Cardiac septum (tissue), 1 donor: Measurements from ENCODE around the gene SEMA4D. TPM values are rescaled to one million over a fixed set of nuclear protein-coding genes. Genes with fewer than 3 reads are reported as not detected.

Experiments
- DNase-seq: peaks from one replicate; pipeline ENCODE4 v3.0.0-alpha.2; 2020; ENCODE audit warnings: low spot score
- intact Hi-C: fragments of 100-400 bp; cut with DNase I; formaldehyde crosslinking; loops from one replicate; pipeline ENCODE4 v1.14.0; 2022
- total RNA-seq: library from RNA; stranded (reverse); fragmentation: NEBNext Ultra II Directional; extraction: Animal tissue kit (Norgen Biotek cat#: 25700); gene quantifications from one replicate; pipeline ENCODE4 v1.2.1, GENCODE V29; 2021
- donor health status: DM: no; HTN: no; CAD: no.

SEMA4D gene
- total RNA-seq, 1 donor from 2014 or later: 21.4 TPM

DNA sequence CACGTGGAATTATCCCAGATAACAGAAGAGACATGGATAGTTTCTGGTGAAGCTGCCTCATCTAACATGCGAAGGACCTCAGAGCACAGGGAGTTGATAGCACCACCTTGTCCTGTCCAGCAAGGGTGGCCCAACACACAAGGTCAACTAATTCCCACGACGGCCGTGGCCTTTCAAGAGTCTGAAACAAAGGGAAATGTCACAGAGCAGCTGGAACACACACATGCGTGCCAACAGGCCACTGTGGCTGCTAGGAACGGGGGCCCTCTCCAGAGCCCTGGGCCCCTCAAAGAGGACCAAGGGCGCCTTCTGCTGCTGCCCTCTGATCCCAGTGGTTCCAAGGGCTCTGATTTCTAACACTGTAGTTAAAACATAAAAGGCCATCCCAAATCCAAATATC lies 128.9 kb downstream of the SEMA4D start:
- no peak for DNase-seq
- intact Hi-C loops: no loop called here

DNA sequence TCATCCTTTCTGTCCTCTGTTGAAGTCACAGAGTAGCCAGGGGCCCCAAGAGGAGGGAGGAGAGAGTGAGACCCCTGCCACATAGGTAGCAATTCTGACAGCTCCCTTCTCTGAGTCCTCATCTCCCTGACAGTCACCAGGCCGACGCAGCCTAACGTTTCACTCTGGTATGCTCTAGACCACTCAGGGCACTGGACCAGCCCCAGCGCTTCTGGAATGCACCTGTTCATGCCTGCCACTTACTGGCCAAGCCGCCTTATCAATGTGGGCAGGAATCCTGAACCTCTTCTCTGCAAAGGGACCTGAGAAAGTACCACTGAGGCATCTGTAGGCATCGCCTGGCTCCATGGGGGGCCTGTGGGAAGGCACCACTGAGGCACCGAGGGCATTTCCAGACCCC lies 129.4 kb downstream of the SEMA4D start:
- intact Hi-C loops: no loop called here
- no peak for DNase-seq

DNA sequence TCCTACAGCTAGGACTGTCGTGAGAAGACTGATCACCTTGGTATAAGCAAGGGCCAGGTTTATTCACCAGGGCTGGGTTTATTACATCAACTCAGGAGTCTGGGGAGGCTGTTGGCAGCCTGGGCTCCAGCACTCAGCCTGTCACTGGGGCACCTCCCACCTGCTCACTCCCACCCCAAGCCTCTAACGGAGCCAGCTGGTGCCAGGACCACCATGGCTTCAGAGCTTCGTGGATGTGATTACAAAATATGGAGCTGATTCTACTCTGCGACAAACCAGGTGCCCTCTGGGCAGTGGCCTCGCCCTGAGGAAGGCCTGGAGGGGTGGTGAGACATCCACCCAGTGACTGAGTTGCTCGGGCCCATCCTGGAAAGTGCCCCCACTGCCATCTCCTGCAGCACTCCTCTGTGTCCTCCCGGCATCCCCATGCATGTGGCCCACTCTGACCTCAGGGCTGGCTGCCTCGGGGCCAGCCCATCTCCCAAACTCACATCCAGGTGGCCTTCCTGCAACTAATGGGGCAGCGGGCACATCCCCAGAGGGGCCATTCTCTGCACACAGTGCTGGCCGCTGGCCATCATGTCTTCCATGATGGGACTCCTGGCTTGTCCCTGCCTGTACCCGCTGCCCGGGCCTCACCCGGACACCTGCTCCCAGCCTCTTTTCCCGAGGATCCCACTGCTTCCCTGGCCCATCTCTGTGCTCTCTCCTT lies 130.0 kb downstream of the SEMA4D start:
- intact Hi-C loops: no loop called here
- no peak for DNase-seq

DNA sequence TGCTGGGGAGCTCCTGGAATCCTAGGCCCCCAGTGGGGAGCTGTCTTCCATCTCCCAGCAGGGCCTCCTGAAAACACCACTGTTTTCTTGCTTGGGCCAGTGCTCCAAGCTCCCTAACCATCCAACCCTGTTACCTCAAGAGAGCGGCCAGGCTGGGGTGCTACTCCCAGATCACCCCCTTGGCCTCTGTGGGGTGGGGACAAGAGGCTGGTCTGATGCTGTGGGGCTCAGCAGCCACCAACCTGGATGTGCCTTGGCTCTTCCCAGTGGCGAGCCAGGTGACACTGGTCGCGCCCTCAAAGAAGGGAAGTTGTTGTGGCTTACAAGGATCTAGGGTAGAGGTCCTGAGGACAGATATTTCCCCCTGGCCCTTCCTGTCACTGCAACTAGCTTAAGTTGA lies 130.6 kb downstream of the SEMA4D start:
- intact Hi-C loops: no loop called here
- no peak for DNase-seq

DNA sequence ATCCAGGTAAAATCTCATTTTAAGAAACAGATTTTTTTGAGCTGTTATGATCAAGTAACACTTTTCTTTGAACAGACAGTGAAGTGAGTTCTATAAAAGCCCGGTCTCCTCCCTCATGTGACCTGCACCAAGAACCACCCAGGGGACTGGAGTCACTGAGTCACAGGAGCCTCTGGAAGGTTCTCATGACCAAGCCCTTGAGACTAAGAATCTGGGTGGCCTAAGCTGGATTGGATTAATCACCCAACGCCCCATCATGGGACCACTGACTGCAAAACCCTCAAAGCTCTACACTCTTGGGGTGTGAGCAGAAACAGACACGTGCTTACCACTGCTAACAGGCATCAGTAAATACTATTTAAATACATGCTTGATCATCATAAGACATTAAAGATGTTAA lies 131.2 kb downstream of the SEMA4D start:
- peak; percentile 46 for DNase-seq
- intact Hi-C loops: no loop called here

DNA sequence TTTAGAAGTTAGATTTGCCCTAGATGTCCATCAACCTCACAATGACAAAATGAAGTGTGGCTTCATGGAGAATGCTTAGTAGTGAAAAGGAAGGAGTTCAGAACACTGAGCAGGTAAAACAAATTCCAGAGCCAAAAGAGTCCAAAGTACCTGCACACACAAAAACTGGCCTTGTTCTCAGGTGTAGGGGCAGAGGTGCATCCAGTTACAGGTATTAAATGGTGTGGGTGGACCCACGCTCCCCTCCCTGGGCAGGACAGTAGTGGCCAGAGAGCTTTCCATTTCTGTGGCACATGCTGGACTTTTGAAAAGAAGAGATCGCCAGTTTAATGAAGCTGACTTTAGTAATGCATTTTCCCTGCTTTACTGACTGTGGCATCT lies 132.4 kb downstream of the SEMA4D start:
- intact Hi-C loops: no loop called here
- peak; percentile 58 for DNase-seq

DNA sequence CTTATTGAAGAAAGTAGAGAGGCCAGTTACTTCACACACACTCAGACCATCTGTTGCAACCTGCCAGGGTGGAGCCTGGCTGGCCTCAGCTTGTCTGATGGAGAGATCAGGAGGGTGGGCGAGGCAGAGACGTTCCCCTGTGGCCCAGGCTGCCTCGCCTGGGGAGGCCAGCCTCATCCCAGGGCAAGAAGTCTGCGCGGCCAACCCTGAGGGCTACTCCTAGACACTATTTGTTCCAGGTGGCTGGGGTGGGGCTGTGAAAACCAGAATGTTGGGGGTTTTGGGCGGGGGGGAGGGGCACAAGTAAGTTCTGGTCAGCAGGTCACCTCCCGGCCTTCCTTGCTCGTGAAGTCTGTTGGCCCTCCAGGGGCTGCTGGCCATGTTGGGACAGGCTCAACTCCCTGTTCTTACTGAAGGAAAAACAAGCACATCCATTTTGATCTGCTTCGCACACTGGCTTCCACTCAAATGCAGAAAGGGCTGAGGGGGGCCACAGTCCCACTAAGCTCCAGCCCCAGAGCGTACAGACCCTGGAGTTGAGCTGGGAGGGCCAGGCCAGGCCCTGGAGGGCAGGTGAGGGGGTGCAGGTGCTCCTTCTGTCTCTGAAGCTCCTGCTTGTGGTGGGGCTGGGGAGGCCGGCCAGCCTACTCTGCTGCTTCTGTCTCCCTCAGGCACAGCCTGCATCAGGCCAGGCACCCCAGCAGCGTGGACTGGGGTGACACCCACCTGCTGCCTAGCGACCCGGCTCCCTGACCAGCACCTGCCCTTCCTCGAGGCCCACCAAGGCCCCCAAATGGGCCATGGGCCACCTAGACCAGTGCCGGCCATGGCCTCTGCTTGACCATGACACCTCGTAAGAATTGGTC lies 133.0 kb downstream of the SEMA4D start:
- no peak for DNase-seq
- intact Hi-C loops: no loop called here

DNA sequence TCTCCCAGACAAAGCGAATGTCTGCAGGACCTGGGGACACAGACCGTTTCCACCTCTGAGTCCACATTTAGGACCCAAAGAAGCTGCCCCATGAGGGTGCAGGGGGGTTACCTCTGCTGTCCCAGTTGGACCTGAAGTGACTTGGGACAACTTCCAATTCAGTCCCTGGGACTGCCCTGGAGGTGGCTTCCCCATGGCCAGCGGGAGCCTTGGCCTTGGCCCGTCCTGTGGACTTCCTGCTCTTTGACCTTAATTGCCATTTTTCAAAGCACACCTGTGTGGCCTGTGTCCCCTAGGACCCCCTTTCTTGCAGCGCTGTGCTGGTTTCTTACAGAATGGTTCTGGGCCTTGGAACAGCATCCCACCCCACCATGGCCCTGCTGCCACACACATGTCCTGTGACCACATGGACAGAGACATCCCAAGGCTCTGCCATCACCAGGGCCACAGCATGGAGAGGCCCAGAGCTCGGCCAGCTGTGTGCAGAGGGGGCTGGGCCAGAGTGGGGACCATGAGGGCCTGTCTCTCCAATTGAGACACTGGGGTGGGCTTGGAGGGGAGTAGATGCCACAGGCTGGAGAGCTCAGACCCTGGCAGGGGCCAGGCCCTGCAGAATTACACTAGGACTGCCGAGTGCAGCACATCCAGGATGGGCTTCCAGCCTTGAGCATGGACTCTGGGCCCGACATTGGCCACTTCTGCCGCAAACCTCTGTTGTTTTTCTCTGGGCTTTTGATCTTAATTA lies 133.8 kb downstream of the SEMA4D start:
- intact Hi-C loops: no loop called here

DNA sequence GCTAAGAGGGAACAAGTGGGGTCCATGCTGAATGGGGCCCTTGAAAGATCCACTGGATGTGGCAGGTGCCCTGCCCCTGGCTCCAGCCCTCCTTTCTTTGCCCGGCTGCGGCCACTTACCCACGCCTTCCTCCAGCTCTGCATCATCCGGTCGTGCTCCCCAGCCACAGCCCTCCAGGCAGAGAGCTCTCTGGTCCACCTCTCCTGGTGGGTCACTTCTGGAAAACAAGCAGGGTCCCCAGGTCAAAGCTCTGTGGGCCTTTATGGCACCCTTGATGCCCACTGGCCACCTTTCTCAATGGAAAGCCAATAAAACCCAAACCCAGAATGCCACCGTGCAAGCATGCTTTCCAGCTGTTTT lies 134.6 kb downstream of the SEMA4D start:
- DNase-seq: no peak

More for the DNA sequence above, 133.8 kb downstream of the SEMA4D start:
- DNase-seq: no peak

DNA sequence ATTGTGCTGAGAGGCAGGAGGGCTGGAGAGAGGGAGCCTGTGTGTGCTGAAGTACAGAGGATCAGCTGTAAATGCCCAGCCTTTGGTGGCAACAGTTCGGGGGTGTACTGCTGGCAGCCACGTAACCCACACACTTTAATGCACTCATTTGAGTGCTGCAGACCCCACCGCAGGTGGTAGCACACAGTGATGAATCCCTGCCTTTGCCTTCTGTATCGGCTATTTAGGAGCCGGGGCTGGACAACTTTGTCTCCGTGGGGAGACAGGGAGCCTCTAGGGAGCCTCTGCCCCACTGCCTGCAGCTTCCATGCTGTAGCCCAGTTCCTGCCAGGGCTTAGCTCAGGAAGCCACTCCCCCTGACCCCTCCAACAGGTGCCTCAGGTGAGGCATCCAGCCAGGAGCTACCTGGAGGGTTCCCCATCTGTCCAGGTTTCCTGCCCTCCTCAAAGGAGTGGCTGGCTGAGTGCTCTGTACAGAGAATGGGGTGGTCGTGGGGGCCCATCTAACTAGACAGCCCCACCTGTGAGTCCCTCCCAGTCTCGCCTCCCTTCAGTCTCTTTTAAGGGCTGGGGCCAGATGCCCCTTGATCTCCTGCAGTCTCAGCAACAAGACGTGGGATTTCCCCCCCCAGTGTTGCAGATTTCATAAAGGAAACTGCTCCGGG lies 135.1 kb downstream of the SEMA4D start:
- no peak for DNase-seq

More for the DNA sequence above, 134.6 kb downstream of the SEMA4D start:
- intact Hi-C loops: no loop called here

DNA sequence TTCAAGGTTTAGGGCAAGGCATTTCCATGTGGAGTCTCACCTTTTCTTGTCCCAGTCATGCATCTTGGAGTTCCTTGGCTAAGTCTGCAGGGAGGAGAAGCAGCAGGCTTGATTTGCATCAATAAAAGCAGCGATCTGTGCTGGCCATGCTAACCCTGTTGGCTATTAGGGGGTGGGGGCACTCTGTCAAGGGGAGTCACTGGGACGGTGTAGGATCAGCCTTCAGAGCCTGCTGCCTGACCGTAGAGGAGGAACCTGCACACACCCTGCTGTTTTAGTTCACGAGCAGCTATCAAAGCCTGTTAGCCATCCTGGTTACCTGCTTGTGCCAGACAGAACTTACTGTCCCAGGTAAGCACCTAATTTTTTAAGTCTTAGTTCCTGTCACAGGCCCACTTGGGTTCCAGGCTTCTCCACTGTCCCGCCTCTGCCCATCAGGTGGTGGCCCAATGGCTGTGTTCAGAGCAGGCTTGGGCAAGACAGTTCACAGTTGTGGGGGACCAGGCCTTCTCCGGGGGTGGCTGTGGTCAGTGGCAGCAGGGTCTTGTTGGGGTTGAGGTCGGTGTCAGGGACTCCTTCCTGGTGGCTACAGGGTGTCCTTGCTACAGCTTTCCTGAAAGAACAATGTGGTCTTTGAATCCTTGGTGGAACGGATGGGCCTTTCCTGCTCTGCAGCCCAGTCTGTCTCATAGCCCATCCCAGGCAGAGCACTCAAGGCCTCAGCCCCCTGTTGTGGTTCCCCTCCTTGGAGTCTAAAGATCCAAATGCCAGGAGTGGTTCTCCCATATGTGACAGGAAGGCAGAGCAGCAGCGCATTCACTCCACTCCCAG lies 135.9 kb downstream of the SEMA4D start:
- intact Hi-C loops: no loop called here
- DNase-seq: no peak

More for the DNA sequence above, 135.1 kb downstream of the SEMA4D start:
- intact Hi-C loops: no loop called here

DNA sequence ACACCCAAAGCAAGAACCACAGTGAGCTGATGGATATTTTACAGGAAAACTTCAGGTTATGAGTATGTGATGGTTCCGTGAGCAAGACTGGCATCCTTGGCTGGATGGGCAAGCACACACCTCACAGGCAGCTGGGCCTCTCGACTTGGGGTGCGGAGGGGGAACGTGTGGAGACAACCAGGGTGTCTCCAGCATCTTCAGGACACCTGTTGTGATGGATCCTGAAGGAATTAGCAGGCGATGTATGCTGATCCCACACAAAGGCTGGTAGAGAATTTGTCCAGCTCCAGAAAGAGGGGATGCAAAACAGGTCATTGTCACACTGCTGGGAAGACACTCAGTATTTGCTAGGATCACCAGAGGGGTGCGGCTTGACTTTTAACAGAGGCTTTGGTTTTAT lies 136.9 kb downstream of the SEMA4D start:
- no peak for DNase-seq
- intact Hi-C loops: no loop called here

DNA sequence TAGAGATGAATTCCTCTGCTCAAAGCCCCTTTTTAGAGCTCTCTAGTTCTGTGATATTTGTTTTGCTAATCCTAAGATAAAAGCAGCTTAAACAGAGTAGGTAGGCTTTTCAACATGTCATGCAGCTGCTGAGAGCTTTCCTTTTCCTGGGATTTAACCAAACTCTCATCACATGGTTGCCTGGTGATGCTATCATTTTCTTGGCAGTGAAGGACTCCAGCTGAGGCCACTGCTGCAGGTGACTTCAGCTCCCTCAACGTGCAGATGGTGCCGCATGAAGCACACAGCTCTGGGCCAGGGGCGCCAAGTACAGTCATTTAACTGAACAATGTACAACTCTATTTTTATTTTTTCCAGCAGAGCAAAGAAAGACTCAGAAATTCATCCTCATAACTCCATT lies 137.4 kb downstream of the SEMA4D start:
- intact Hi-C loops: no loop called here
- DNase-seq: no peak

DNA sequence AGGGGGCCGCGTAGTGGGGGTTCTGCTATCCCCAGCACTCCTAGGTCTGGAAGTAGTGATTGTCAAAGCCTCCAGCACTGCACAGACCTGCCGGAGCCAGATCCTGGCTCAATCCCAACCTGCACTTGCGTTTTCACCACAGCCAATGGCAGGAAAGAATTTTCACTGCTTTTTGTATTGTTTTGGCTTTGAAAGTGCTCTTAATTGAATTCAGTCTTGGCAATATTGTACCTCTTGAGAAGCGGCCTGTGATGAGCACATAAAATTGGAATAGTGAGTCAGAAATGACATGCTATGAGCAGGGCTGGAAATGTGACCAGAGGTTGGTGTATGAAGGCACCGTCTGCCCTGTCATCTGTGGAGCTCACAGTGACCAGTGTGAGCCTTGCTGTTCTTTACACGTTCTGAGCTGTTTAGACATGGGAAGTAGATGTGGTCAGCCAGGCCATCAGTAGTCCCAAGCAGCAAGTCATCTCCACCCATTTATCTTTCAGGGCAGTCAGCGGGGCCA lies 138.1 kb downstream of the SEMA4D start:
- intact Hi-C loops: no loop called here
- DNase-seq: no peak

DNA sequence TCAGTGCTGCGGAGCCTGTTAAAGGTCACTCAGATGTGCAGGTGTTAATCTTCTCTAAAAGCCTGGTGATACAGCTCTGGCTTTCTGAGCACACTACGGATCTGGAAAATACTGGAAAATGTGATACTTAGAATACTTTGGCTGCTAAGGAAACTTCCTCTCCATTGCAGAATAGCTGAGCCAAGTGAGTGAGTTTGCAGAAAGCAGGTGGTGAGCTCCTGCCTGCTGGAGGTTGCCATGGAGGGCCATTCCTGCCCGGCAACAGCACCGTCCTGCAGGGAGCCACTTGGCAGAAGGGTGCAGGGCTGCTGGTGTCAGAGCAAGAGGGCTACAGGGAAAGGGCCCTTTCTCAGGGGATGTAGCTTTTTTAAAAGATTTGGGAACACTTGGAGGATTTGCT lies 138.9 kb downstream of the SEMA4D start:
- intact Hi-C loops: no loop called here
- no peak for DNase-seq

DNA sequence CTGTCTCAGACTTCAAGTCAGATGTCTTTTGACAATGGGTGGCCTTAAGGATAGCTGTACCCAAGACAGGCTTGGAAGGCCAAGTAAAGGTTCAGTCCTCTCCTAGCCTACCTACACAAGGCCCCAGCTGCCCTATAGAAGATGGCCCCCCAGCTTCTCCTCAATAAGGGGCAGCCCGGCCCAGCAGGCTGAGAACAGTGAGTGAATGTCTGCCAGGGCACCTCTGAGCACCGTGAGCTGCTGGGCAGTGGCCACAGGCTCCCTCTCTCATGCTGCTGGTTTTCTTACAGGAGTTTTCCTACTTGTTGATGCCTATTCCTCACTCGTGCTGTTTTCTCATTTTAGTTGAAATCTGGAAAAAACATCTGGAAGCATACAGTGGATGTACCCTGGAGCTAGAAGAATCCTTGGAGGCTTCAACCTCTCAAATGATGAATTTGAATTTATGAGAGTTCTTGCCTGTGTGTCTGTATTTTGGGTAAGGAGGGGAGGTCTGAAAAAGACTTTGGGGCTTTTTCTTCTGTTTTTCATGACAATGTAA lies 139.5 kb downstream of the SEMA4D start:
- DNase-seq: no peak
- intact Hi-C loops: no loop called here

DNA sequence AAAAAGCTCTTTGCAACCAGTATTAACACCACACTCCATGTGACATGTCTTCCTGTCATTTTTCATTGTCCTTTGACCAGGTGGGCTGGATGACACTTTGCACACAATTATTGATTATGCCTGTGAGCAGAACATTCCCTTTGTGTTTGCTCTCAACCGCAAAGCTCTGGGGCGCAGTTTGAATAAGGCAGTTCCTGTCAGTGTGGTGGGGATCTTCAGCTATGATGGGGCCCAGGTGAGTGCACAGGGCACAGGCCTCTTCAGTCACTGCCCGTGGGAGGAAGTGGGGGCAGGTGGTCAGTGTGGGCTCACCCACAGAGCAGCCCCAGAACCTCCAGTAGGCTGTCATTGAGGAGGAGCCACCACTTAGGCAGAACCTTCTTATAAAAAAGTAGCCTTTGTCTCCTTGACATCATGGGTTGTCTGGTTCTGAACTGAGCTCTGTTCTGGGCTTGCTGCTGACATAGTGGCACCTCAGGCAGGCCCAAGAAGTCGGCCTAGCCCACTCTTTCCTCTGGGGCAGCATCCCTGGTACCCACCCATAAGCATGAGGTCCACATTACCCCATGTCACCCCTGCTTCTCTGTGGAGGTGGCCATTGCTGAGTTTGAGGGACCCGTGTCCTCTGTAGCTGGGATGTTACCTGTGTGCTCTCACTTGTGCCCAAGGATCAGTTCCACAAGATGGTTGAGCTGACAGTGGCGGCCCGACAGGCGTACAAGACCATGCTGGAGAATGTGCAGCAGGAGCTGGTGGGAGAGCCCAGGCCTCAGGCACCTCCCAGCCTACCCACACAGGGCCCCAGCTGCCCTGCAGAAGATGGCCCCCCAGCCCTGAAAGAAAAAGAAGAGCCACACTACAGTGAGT lies 140.3 kb downstream of the SEMA4D start:
- DNase-seq: no peak
- intact Hi-C loops: no loop called here

DNA sequence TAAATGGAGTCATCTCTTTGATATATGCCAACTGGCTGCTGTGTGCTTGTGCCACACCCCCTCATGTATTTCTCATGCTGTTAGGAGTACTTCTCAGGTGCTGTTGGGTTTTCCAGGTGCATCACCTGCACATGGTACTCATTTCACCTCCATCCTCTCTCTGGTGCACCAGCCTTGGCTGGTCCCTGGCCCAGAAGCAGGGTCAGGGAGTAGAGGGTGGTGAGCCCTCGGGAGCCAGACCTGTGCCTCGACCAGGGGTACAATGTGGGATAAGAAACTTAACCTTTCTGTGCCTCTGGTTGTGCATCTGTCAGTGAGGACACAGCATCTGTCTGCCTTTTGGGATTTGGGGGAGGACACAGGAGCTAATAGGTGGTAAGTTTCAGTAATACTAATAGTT lies 141.1 kb downstream of the SEMA4D start:
- intact Hi-C loops: no loop called here
- no peak for DNase-seq
